ENCODE results near the gene TNRC6C. TPM values are rescaled to one million over a fixed set of nuclear protein-coding genes. Genes with fewer than 3 reads are reported as not detected.
"Not testable (repeated sequence)": the region's sequence is repeated elsewhere in the genome, so short reads cannot be mapped to it uniquely, and the experiment has no call there.

Gene TNRC6C
- total RNA-seq, 1 donor from 2014 or later = 13.1 TPM

- no peak overlapping the region for H3K4me3 Mint-ChIP-seq (ENCODE audit: unreplicated experiment)
- TF ChIP-seq, protein P1, sequence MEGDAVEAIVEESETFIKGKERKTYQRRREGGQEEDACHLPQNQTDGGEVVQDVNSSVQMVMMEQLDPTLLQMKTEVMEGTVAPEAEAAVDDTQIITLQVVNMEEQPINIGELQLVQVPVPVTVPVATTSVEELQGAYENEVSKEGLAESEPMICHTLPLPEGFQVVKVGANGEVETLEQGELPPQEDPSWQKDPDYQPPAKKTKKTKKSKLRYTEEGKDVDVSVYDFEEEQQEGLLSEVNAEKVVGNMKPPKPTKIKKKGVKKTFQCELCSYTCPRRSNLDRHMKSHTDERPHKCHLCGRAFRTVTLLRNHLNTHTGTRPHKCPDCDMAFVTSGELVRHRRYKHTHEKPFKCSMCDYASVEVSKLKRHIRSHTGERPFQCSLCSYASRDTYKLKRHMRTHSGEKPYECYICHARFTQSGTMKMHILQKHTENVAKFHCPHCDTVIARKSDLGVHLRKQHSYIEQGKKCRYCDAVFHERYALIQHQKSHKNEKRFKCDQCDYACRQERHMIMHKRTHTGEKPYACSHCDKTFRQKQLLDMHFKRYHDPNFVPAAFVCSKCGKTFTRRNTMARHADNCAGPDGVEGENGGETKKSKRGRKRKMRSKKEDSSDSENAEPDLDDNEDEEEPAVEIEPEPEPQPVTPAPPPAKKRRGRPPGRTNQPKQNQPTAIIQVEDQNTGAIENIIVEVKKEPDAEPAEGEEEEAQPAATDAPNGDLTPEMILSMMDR (IDR thresholded peaks at IDR 0.05; ENCODE audit: unreplicated experiment) = no peak
- H3K9me3 Mint-ChIP-seq (ENCODE audit: unreplicated experiment) = no peaks in the 10 kb centered on the region
- no peak for DNase-seq (ENCODE audit: low spot score)
- H3K27me3 Mint-ChIP-seq (ENCODE audit: unreplicated experiment) = no peaks in the 10 kb centered on the region
- no peak overlapping the region for H3K27ac Mint-ChIP-seq (ENCODE audit: unreplicated experiment)
- H3K4me1 Mint-ChIP-seq (ENCODE audit: unreplicated experiment) = no peaks in the 10 kb centered on the region
- no peaks in the 10 kb centered on the region for H3K36me3 Mint-ChIP-seq (ENCODE audit: low read depth, unreplicated experiment)
Observed at GRCh38 chr17:77974396-77974795, 15.9 kb downstream of the TNRC6C start.

GRCh38 chr17:77982430-77982829 is 23.9 kb downstream of the TNRC6C start:
- not testable (repeated sequence) for H3K4me1 Mint-ChIP-seq (ENCODE audit: unreplicated experiment); H3K4me3 Mint-ChIP-seq (ENCODE audit: unreplicated experiment); H3K27ac Mint-ChIP-seq (ENCODE audit: unreplicated experiment); H3K9me3 Mint-ChIP-seq (ENCODE audit: unreplicated experiment); H3K36me3 Mint-ChIP-seq (ENCODE audit: low read depth, unreplicated experiment); DNase-seq (ENCODE audit: low spot score); H3K27me3 Mint-ChIP-seq (ENCODE audit: unreplicated experiment)

- Mint-ChIP-seq H3K27me3 (ENCODE audit: unreplicated experiment) (no peaks in the 10 kb centered on the region), H3K9me3 (ENCODE audit: unreplicated experiment) (no peaks in the 10 kb centered on the region), H3K4me3 (ENCODE audit: unreplicated experiment) (no peak overlapping the region), H3K27ac (ENCODE audit: unreplicated experiment) (no peak overlapping the region), H3K4me1 (ENCODE audit: unreplicated experiment) (peaks cover 11% of the 10 kb centered on the region), H3K36me3 (ENCODE audit: low read depth, unreplicated experiment) (no peaks in the 10 kb centered on the region)
- TF ChIP-seq, protein P1 (IDR thresholded peaks at IDR 0.05; ENCODE audit: unreplicated experiment) = no peak
- no peak for DNase-seq (ENCODE audit: low spot score)
Observed at GRCh38 chr17:77990301-77990700, 31.8 kb downstream of the TNRC6C start.

- H3K4me3 Mint-ChIP-seq (ENCODE audit: unreplicated experiment); H3K9me3 Mint-ChIP-seq (ENCODE audit: unreplicated experiment): not testable (repeated sequence)
Observed at GRCh38 chr17:77993735-77994134, 35.2 kb downstream of the TNRC6C start.

GRCh38 chr17:77995146-77995852 is 36.8 kb downstream of the TNRC6C start:
- DNase-seq (ENCODE audit: low spot score) = no peak
- Mint-ChIP-seq H3K4me3 (ENCODE audit: unreplicated experiment) (no peak overlapping the region), H3K27me3 (ENCODE audit: unreplicated experiment) (no peaks in the 10 kb centered on the region), H3K36me3 (ENCODE audit: low read depth, unreplicated experiment) (no peaks in the 10 kb centered on the region), H3K4me1 (ENCODE audit: unreplicated experiment) (peaks cover 7% of the 10 kb centered on the region), H3K9me3 (ENCODE audit: unreplicated experiment) (no peaks in the 10 kb centered on the region), H3K27ac (ENCODE audit: unreplicated experiment) (no peak overlapping the region)
- TF ChIP-seq, protein P1 (IDR thresholded peaks at IDR 0.05; ENCODE audit: unreplicated experiment) = no peak

More at GRCh38 chr17:77993735-77994134, 35.2 kb downstream of the TNRC6C start:
- not testable (repeated sequence) for H3K36me3 Mint-ChIP-seq (ENCODE audit: low read depth, unreplicated experiment); H3K27me3 Mint-ChIP-seq (ENCODE audit: unreplicated experiment); H3K27ac Mint-ChIP-seq (ENCODE audit: unreplicated experiment); DNase-seq (ENCODE audit: low spot score)
- H3K4me1 Mint-ChIP-seq (ENCODE audit: unreplicated experiment) = peaks cover 11% of the 10 kb centered on the region

DNA sequence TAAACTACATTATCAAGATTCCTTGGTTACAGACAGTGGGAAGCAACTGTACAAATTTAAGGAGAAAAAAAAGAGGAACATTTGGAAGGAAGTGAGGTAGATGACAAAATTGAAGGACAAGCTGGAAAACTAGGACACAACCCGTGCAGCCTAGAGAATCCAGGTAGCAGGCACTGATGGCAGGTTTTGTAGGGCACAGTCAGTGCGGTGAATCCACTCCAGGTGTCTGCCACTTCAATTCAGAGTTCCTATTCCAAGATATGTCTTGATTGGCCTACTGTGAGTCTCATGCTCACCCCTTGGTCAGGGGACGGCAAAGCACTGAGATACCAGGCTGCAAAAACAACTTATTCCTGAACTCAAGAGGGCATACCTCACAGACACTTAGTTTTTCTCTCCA is 37.8 kb downstream of the TNRC6C start:
- H3K36me3 Mint-ChIP-seq (ENCODE audit: low read depth, unreplicated experiment) = no peaks in the 10 kb centered on the region
- no peak overlapping the region for H3K4me3 Mint-ChIP-seq (ENCODE audit: unreplicated experiment)
- no peak overlapping the region for H3K27ac Mint-ChIP-seq (ENCODE audit: unreplicated experiment)
- TF ChIP-seq, protein P1 (IDR thresholded peaks at IDR 0.05; ENCODE audit: unreplicated experiment) = no peak
- no peaks in the 10 kb centered on the region for H3K27me3 Mint-ChIP-seq (ENCODE audit: unreplicated experiment)
- H3K4me1 Mint-ChIP-seq (ENCODE audit: unreplicated experiment) = peaks cover 12% of the 10 kb centered on the region
- DNase-seq (ENCODE audit: low spot score) = no peak
- no peaks in the 10 kb centered on the region for H3K9me3 Mint-ChIP-seq (ENCODE audit: unreplicated experiment)
